GM23338 (cell line): ENCODE data around the gene ABHD6.

Source experiments
- CREB1 ChIP-seq: fragments of 250-450 bp; sonication (Bioruptor Pico); IDR thresholded peaks from 2 replicates; pipeline ENCODE4 v1.5.0; 2020; ENCODE audit warnings: low read depth, mild to moderate bottlenecking, moderate library complexity
- CTCF ChIP-seq, 2 experiments: fragments of 200-600 bp in 1 of 2; sonication (generic) in 1 of 2; conservative IDR thresholded peaks; 2 replicates each; pipeline versions ENCODE4 v1.5.1 to v1.6.1; 2016 to 2017; ENCODE audit warnings: antibody characterized with exemption in 2 of 2, low read depth in 2 of 2, mild to moderate bottlenecking in 2 of 2, moderate library complexity in 1 of 2
- ETS1 ChIP-seq: IDR thresholded peaks from 2 replicates; pipeline ENCODE4 v1.6.1; 2016; ENCODE audit warnings: antibody characterized with exemption
- EZH2 ChIP-seq: fragments of 200-600 bp; sonication (generic); IDR thresholded peaks from one replicate; pipeline ENCODE4 v1.8.0; 2017; ENCODE audit warnings: antibody characterized with exemption, mild to moderate bottlenecking, low read depth; ENCODE audit not compliant: unreplicated experiment
- EZH2phosphoT487 ChIP-seq: fragments of 200-600 bp; sonication (generic); IDR thresholded peaks from one replicate; pipeline ENCODE4 v1.8.1; 2018; ENCODE audit warnings: antibody characterized with exemption; ENCODE audit not compliant: unreplicated experiment
- JUNB ChIP-seq: IDR thresholded peaks from one replicate; pipeline ENCODE4 v1.6.1; 2016; ENCODE audit warnings: antibody characterized with exemption; ENCODE audit not compliant: unreplicated experiment
- NANOG ChIP-seq: IDR thresholded peaks from 2 replicates; pipeline ENCODE4 v1.6.1; 2016; ENCODE audit warnings: antibody characterized with exemption, borderline replicate concordance
- POLR2AphosphoS5 ChIP-seq: IDR thresholded peaks from 2 replicates; pipeline ENCODE4 v1.6.1; 2016; ENCODE audit warnings: antibody characterized with exemption, low read depth
- REST ChIP-seq: IDR thresholded peaks from one replicate; pipeline ENCODE4 v1.6.1; 2018; ENCODE audit warnings: antibody characterized with exemption; ENCODE audit not compliant: unreplicated experiment
- STAT1 ChIP-seq: IDR thresholded peaks from one replicate; pipeline ENCODE4 v1.6.1; 2016; ENCODE audit warnings: antibody characterized with exemption; ENCODE audit not compliant: unreplicated experiment
- ZNF114 ChIP-seq: fragments of 250-450 bp; sonication (Bioruptor Pico); IDR thresholded peaks from 2 replicates; pipeline ENCODE4 v1.5.0; 2020; ENCODE audit warnings: mild to moderate bottlenecking, moderate library complexity
- ZNF331 ChIP-seq: fragments of 250-450 bp; sonication (Bioruptor Pico); IDR thresholded peaks from 2 replicates; pipeline ENCODE4 v1.5.0; 2020; ENCODE audit warnings: low read depth, mild to moderate bottlenecking, moderate library complexity

GRCh38 chr3:58337190-58337589 lies 99.6 kb downstream of the ABHD6 start:
- no peak for TF ChIP-seq CTCF (conservative IDR thresholded peaks at IDR 0.05; ENCODE audit: low read depth in 2 of 2)
- TF ChIP-seq POLR2AphosphoS5: no peak
- TF ChIP-seq EZH2: no peak
- no peak for TF ChIP-seq REST
- no peak for TF ChIP-seq CREB1 (CRISPR knock-in tag)
- no peak for TF ChIP-seq EZH2phosphoT487
- no peak for TF ChIP-seq ZNF331 (CRISPR knock-in tag)
- no peak for TF ChIP-seq ZNF114 (CRISPR knock-in tag)
- TF ChIP-seq JUNB: no peak
- TF ChIP-seq ETS1: no peak
- TF ChIP-seq NANOG: no peak
- no peak for TF ChIP-seq STAT1
